Measurements from ENCODE around the gene CAVIN1. TPM values are rescaled to one million over a fixed set of nuclear protein-coding genes. Genes with fewer than 3 reads are reported as not detected.

CAVIN1 gene
- polyA plus RNA-seq, 1 experiment: 326 TPM

GRCh38 chr17:42429726-42430447 lies 6.8 kb upstream of the CAVIN1 start:
- Histone ChIP-seq H3K27ac (ENCODE audit: low read depth, low read length) (no peak overlapping the region), H3K27me3 (ENCODE audit: control insufficient read depth, insufficient read depth, low read length) (no peaks in the 10 kb centered on the region), H3K9me3 (ENCODE audit: control insufficient read depth, insufficient read depth, low read length) (no peaks in the 10 kb centered on the region), H3K4me3 (ENCODE audit: low read depth, low read length) (no peak overlapping the region)
- TF ChIP-seq, protein P1, sequence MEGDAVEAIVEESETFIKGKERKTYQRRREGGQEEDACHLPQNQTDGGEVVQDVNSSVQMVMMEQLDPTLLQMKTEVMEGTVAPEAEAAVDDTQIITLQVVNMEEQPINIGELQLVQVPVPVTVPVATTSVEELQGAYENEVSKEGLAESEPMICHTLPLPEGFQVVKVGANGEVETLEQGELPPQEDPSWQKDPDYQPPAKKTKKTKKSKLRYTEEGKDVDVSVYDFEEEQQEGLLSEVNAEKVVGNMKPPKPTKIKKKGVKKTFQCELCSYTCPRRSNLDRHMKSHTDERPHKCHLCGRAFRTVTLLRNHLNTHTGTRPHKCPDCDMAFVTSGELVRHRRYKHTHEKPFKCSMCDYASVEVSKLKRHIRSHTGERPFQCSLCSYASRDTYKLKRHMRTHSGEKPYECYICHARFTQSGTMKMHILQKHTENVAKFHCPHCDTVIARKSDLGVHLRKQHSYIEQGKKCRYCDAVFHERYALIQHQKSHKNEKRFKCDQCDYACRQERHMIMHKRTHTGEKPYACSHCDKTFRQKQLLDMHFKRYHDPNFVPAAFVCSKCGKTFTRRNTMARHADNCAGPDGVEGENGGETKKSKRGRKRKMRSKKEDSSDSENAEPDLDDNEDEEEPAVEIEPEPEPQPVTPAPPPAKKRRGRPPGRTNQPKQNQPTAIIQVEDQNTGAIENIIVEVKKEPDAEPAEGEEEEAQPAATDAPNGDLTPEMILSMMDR (IDR thresholded peaks at IDR 0.05; ENCODE audit: low read depth, low read length): no peak
- ChIA-PET CTCF (interaction anchor here (2.7 kb wide), 1 partner anchor 88 kb away, joined by 8 read pairs; no protein-coding TSS in a partner anchor), POLR2A (no interaction called here)
- no peak for DNase-seq (ENCODE audit: low read depth, low spot score)

DNA sequence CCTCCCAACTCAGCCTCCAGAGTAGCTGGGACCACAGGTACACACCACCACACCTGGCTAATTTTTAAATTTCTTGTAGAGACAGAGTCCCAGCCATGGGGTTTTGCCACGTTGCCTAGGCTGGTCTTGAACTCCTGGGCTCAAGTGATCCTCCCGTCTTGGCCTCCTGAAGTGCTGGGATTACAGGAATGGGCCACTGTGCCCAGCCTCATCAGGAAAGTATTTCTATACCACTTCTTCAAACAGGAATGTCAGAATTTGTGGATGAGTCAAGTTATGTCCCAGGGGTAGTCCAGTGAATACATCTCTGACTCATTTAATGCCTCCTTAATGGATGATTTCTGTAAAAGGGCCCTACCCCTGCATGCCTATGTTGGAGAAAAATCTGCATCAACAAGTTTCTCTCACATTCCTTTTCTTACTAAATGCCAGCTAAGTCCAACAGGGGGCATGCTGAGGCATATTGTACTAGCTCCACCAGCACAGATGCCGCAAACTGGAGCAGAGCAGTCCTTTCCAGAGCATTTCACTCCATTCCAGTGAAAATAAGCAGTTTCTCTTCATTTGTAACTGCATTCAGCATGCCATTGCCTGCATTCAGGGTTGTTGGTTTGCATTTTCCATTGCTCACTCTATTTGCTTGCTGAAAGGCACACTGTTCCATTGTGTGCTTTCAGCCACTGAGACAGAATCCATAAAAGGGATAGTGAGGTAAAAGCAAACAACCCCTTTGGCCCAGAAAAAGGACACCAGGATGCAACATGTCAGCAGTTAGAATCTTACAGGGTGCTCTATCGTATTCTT lies 5.3 kb upstream of the CAVIN1 start:
- H3K4me3 ChIP-seq (ENCODE audit: low read depth, low read length): no peak overlapping the region
- TF ChIP-seq, protein P1 (IDR thresholded peaks at IDR 0.05; ENCODE audit: low read depth, low read length): peak; percentile 88
- peak; percentile 91 for DNase-seq (ENCODE audit: low read depth, low spot score)
- ChIA-PET POLR2A (interaction anchor here (0.6 to 1.4 kb wide), 4 partner anchors 8 to 108 kb away, joined by 3 to 5 read pairs (median 4); partner anchors contain the start of gene NAGLU), CTCF (interaction anchor here (0.6 to 2.7 kb wide), 6 partner anchors 26 to 131 kb away, joined by 3 to 8 read pairs (median 3); partner anchors contain the start of gene STAT3)
- no peaks in the 10 kb centered on the region for H3K9me3 ChIP-seq (ENCODE audit: control insufficient read depth, insufficient read depth, low read length)
- H3K27me3 ChIP-seq (ENCODE audit: control insufficient read depth, insufficient read depth, low read length): no peaks in the 10 kb centered on the region
- H3K27ac ChIP-seq (ENCODE audit: low read depth, low read length): peak overlapping the region; percentile 89

DNA sequence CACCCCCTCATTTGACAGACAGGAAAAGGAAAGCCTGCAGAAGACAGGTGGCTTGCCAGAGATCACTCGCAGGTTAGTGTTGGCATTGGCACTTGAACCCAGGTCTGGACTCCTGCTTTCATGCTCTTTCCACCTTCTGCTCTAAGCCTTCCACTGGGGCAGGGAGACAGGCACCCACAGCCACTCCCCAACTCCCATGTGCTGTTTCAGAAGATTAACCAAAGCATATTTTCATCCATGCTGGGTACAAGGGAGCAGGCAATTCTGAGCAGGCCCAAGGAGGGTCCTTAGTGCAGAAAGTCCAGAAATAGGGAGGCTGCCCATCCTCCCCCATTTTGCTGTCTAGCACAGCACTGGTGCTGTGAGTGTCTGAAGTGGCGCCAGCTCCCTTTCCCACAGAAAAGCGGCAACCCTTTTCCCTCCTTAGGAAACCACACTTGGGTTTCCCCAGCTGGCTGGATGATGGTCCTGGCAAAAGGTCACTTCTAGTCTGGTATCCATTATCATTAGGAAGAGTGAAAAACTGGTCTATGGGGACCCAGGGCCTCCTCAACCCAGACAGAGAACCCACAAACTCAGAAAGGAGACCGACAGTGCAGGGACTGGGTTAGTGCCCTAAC lies 2.0 kb upstream of the CAVIN1 start:
- no peaks in the 10 kb centered on the region for H3K27me3 ChIP-seq (ENCODE audit: control insufficient read depth, insufficient read depth, low read length)
- TF ChIP-seq, protein P1 (IDR thresholded peaks at IDR 0.05; ENCODE audit: low read depth, low read length): no peak
- no peak overlapping the region for H3K27ac ChIP-seq (ENCODE audit: low read depth, low read length)
- H3K4me3 ChIP-seq (ENCODE audit: low read depth, low read length): no peak overlapping the region
- CTCF ChIA-PET: interaction anchor here (0.6 to 1.3 kb wide), 2 partner anchors 14 to 102 kb away, joined by 3 read pairs; no protein-coding TSS in a partner anchor
- peaks cover 12% of the 10 kb centered on the region; the same call in 1 of the 2 replicates for H3K9me3 ChIP-seq (ENCODE audit: control insufficient read depth, insufficient read depth, low read length)
- no peak for DNase-seq (ENCODE audit: low read depth, low spot score)
- POLR2A ChIA-PET: interaction anchor here (0.7 kb wide), 1 partner anchor 48 kb away, joined by 6 read pairs; no protein-coding TSS in a partner anchor

DNA sequence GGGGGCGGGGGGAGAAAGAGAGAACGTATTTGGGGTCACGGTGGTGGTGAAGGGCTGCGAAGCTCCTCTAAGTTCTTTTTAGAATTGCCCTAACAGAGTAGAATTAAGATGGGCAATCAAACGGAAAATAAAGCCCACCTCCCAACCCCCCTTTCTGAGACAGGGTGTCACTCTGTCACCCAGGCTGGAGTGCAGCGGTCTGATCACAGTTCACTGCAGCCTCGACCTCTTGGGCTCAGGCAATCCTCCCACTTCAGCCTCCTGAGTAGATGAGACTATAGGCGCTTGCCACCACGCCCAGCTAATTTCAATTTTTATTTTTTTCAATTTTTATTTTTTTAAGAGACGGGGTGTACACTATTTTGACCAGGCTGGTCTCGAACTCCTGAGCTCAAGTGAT lies 710 bp upstream of the CAVIN1 start:
- Histone ChIP-seq H3K9me3 (ENCODE audit: control insufficient read depth, insufficient read depth, low read length) (peaks cover 12% of the 10 kb centered on the region; the same call in 1 of the 2 replicates), H3K27ac (ENCODE audit: low read depth, low read length) (peak overlapping the region; percentile 81), H3K4me3 (ENCODE audit: low read depth, low read length) (peak overlapping the region; percentile 53), H3K27me3 (ENCODE audit: control insufficient read depth, insufficient read depth, low read length) (no peaks in the 10 kb centered on the region)
- ChIA-PET POLR2A (interaction anchor here (0.7 to 2.1 kb wide), 23 partner anchors 8 to 175 kb away, joined by 3 to 68 read pairs (median 7); partner anchors contain the start of genes NAGLU and STAT3), CTCF (interaction anchor here (1.3 to 1.7 kb wide), 7 partner anchors 8 to 202 kb away, joined by 3 to 6 read pairs (median 3); partner anchors contain the start of gene NAGLU)
- TF ChIP-seq, protein P1 (IDR thresholded peaks at IDR 0.05; ENCODE audit: low read depth, low read length): no peak
- DNase-seq (ENCODE audit: low read depth, low spot score): no peak

All from AG04450 (cell line).